ENCODE data around the gene CHRDL2. TPM values are rescaled to one million over a fixed set of nuclear protein-coding genes. Genes with fewer than 3 reads are reported as not detected.

CHRDL2 gene
- total and polyA plus RNA-seq, 2 of the 4 experiments (the other 2 are of a cell fraction): 0.80 TPM; not detected in 1

DNA sequence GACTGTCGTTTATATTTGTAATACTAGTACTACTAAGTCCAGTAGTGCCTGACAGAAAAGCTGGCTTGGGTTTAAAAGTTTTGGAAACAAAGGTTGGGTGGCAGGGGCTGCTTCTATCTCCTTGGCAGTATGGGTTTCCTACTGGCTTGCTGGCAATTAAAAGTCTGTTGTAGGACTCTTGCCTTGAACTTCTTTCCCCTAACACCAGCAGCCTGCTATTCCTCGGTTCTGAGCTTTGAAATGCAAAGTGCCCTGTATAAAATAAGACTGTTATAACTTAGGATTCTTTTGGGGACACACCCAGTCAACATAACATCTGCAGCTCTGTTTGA is 18.7 kb upstream of the CHRDL2 start:
- TSS peak; percentile 68 for BruUV-seq (replicated peaks)
- H2BK20ac ChIP-seq (ENCODE audit: low read depth, low read length): no peak overlapping the region
- intact Hi-C loops (cut with micrococcal nuclease): loop anchor here (2.0 to 5.0 kb wide), 2 partner anchors 25 to 67 kb away; no protein-coding TSS in a partner anchor
- in situ Hi-C loops (cut with MboI; ENCODE audit: low sequenced_read_pairs): no loop called here
- H3K9me3 ChIP-seq (ENCODE audit: control insufficient read depth, insufficient read depth, low read length): no peaks in the 10 kb centered on the region
- H3K4me2 ChIP-seq (ENCODE audit: low read depth, low read length): peak overlapping the region; percentile 91
- H3K18ac ChIP-seq (ENCODE audit: low read depth, low read length): peak overlapping the region; percentile 16; the same call in 1 of the 2 replicates
- POLR2A ChIA-PET (ENCODE audit: unreplicated experiment): interaction anchor here (0.7 kb wide), 1 partner anchor 643 kb away, joined by 20 read pairs; no protein-coding TSS in a partner anchor
- no peak overlapping the region for H4K5ac ChIP-seq (ENCODE audit: low read depth, low read length)
- no peaks in the 10 kb centered on the region for H3K36me3 ChIP-seq (ENCODE audit: control insufficient read depth, insufficient read depth, low read length)
- TF ChIP-seq SMC3 (IDR thresholded peaks at IDR 0.05; ENCODE audit: low read depth, low read length): no peak
- no peak for TF ChIP-seq CEBPB (IDR thresholded peaks at IDR 0.05; ENCODE audit: low read depth, low read length)
- TF ChIP-seq RAD21 (IDR thresholded peaks at IDR 0.05; ENCODE audit: low read length): no peak
- no peak for TF ChIP-seq FOS (IDR thresholded peaks at IDR 0.05; ENCODE audit: low read depth, low read length)
- no peak for TF ChIP-seq BHLHE40 (IDR thresholded peaks at IDR 0.05; ENCODE audit: low read depth, low read length)
- TF ChIP-seq, protein P1, sequence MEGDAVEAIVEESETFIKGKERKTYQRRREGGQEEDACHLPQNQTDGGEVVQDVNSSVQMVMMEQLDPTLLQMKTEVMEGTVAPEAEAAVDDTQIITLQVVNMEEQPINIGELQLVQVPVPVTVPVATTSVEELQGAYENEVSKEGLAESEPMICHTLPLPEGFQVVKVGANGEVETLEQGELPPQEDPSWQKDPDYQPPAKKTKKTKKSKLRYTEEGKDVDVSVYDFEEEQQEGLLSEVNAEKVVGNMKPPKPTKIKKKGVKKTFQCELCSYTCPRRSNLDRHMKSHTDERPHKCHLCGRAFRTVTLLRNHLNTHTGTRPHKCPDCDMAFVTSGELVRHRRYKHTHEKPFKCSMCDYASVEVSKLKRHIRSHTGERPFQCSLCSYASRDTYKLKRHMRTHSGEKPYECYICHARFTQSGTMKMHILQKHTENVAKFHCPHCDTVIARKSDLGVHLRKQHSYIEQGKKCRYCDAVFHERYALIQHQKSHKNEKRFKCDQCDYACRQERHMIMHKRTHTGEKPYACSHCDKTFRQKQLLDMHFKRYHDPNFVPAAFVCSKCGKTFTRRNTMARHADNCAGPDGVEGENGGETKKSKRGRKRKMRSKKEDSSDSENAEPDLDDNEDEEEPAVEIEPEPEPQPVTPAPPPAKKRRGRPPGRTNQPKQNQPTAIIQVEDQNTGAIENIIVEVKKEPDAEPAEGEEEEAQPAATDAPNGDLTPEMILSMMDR (conservative IDR thresholded peaks at IDR 0.05; ENCODE audit: low read depth, low read length): no peak
- no peak for TF ChIP-seq MAZ (IDR thresholded peaks at IDR 0.05; ENCODE audit: borderline replicate concordance, low read depth, low read length)
- TF ChIP-seq MAFK (IDR thresholded peaks at IDR 0.05; ENCODE audit: low read depth, low read length): no peak
- no peak for TF ChIP-seq POLR2A (IDR thresholded peaks at IDR 0.05; ENCODE audit: low read depth, low read length)
- TF ChIP-seq, protein P2, sequence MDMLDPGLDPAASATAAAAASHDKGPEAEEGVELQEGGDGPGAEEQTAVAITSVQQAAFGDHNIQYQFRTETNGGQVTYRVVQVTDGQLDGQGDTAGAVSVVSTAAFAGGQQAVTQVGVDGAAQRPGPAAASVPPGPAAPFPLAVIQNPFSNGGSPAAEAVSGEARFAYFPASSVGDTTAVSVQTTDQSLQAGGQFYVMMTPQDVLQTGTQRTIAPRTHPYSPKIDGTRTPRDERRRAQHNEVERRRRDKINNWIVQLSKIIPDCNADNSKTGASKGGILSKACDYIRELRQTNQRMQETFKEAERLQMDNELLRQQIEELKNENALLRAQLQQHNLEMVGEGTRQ (IDR thresholded peaks at IDR 0.05; ENCODE audit: low read depth, low read length): no peak
- no peak for DNase-seq
- no peak overlapping the region for H4K91ac ChIP-seq (ENCODE audit: insufficient read depth, low read depth, low read length)
- no peak overlapping the region for H2BK5ac ChIP-seq (ENCODE audit: low read depth, low read length, poor library complexity, severe bottlenecking)
- peak overlapping the region; percentile 89 for H3K9ac ChIP-seq (ENCODE audit: low read depth, low read length)
- H2AFZ ChIP-seq (replicated peaks; ENCODE audit: low read length, poor library complexity): no peak overlapping the region
- peak overlapping the region; percentile 88; the same call in 1 of the 2 replicates for H3K4ac ChIP-seq (ENCODE audit: low read depth, low read length)
- H2AK5ac ChIP-seq (ENCODE audit: low read depth, low read length): no peak overlapping the region
- 0 out of 2 replicates have a peak overlapping the region, but pooled peaks have one; percentile 24 for H3K27ac ChIP-seq (ENCODE audit: insufficient read depth, low read length)
- peaks cover 4 to 22% of the 10 kb centered on the region in 2 experiments; a peak in 2 of 4 replicates for H3K79me1 ChIP-seq (ENCODE audit: low read depth in 1 of 2, low read length in 2 of 2)
- H4K8ac ChIP-seq (ENCODE audit: low read depth in 2 of 2, low read length in 2 of 2): peak overlapping the region in 1 of 2 experiments; percentile 80; a peak in 1 of 4 replicates
- H3K4me3 ChIP-seq (ENCODE audit: insufficient read depth, low read depth, low read length): peak overlapping the region; percentile 90
- no peak overlapping the region for H2BK120ac ChIP-seq (ENCODE audit: low read depth, low read length)
- H2AK9ac ChIP-seq (replicated peaks; ENCODE audit: low read depth, low read length, poor library complexity): peak overlapping the region; percentile 95
- no peaks in the 10 kb centered on the region for H3K27me3 ChIP-seq (ENCODE audit: control insufficient read depth, insufficient read depth, low read length)
- peak overlapping the region; percentile 93 for H3K14ac ChIP-seq (replicated peaks; ENCODE audit: low read depth, low read length)
- no peak overlapping the region for H3K56ac ChIP-seq (ENCODE audit: extremely low read depth, insufficient read depth, low read length)
- peaks cover 9% of the 10 kb centered on the region for H4K20me1 ChIP-seq (ENCODE audit: insufficient read depth, low read length)
- H3K9me1 ChIP-seq (ENCODE audit: insufficient read depth, low read length): no peaks in the 10 kb centered on the region; the same call in 1 of the 2 replicates
- 0 out of 2 replicates have a peak overlapping the region, but pooled peaks have one; percentile 90 for H3K23ac ChIP-seq (ENCODE audit: low read depth, low read length)
- WGBS, 2 experiments (ENCODE audit: extremely low coverage in 2 of 2, insufficient read length in 1 of 2): no CpG with 5 or more reads among the region's 2 CpGs
- dilution Hi-C loops (cut with HindIII; ENCODE audit: low sequenced_read_pairs, unreplicated experiment): loop anchor here (25.0 kb wide), 1 partner anchor 138 kb away; no protein-coding TSS in a partner anchor
- peaks cover 8% of the 10 kb centered on the region; the same call in 1 of the 2 replicates for H3K4me1 ChIP-seq (ENCODE audit: control insufficient read depth, insufficient read depth, low read length)
- no peak for ATAC-seq (ENCODE audit: low read depth)
- CTCF ChIA-PET: no interaction called here
- H2BK15ac ChIP-seq (ENCODE audit: low read depth, low read length): no peak overlapping the region
